Retinal pigment epithelial cell (primary cell): ENCODE results near the gene ENDOV.

Experiments used
- DNase-seq: peaks from one replicate; pipeline ENCODE4 v3.0.0-alpha.2; 2010; ENCODE audit warnings: low read depth
- H3K4me3 ChIP-seq: 2 replicates; pipeline ENCODE4 v1.5.1; 2011; ENCODE audit warnings: mild to moderate bottlenecking, low read length, control low read depth, moderate library complexity
- CTCF ChIP-seq: conservative IDR thresholded peaks from 2 replicates; pipeline ENCODE4 v1.5.1; 2011; ENCODE audit warnings: low read depth, low read length, control low read depth, inconsistent platforms

The ENDOV gene

GRCh38 chr17:80418589-80418988 lies 3.6 kb downstream of the ENDOV start:
- TF ChIP-seq CTCF: no peak
- H3K4me3 ChIP-seq: no peak overlapping the region
- no peak for DNase-seq

- TF ChIP-seq CTCF: no peak
- DNase-seq: no peak
- no peak overlapping the region for H3K4me3 ChIP-seq
These were observed 4.3 kb downstream of the ENDOV start for GRCh38 chr17:80419255-80419654.

GRCh38 chr17:80421381-80422090 lies 6.6 kb downstream of the ENDOV start:
- H3K4me3 ChIP-seq: no peak overlapping the region
- TF ChIP-seq CTCF: no peak
- no peak for DNase-seq

- no peak for TF ChIP-seq CTCF
- no peak overlapping the region for H3K4me3 ChIP-seq
These were observed 7.3 kb downstream of the ENDOV start for GRCh38 chr17:80422276-80422675.

GRCh38 chr17:80422981-80423380 lies 8.0 kb downstream of the ENDOV start:
- no peak for DNase-seq
- H3K4me3 ChIP-seq: no peak overlapping the region
- TF ChIP-seq CTCF: no peak

More at GRCh38 chr17:80422276-80422675, 7.3 kb downstream of the ENDOV start:
- no peak for DNase-seq

- no peak overlapping the region for H3K4me3 ChIP-seq
- DNase-seq: no peak
- TF ChIP-seq CTCF: no peak
These were observed 8.7 kb downstream of the ENDOV start for GRCh38 chr17:80423536-80424225.

GRCh38 chr17:80424261-80424660 lies 9.3 kb downstream of the ENDOV start:
- H3K4me3 ChIP-seq: no peak overlapping the region
- no peak for TF ChIP-seq CTCF
- DNase-seq: no peak
